DND-41 (cell line): ENCODE results near the gene TMEM38B.
"Not testable (repeated sequence)": the region's sequence is repeated elsewhere in the genome, so short reads cannot be mapped to it uniquely, and the experiment has no call there.

Experiments used
- CTCF ChIP-seq: IDR thresholded peaks from 2 replicates; pipeline ENCODE4 v1.5.1; 2012; ENCODE audit warnings: borderline replicate concordance, low read length, moderate library complexity, mild to moderate bottlenecking; ENCODE audit not compliant: poor library complexity, severe bottlenecking; ENCODE audit errors: extremely low read depth
- EZH2 ChIP-seq: IDR thresholded peaks from 3 replicates; pipeline ENCODE4 v1.6.1; 2012; ENCODE audit warnings: borderline replicate concordance, low read depth, mild to moderate bottlenecking, moderate library complexity, low read length, inconsistent platforms; ENCODE audit not compliant: severe bottlenecking

- not testable (repeated sequence) for TF ChIP-seq CTCF, EZH2
Measured at GRCh38 chr9:105747325-105747724, 53.0 kb downstream of the TMEM38B start.
